ENCODE data around the gene C2orf68. TPM values are rescaled to one million over a fixed set of nuclear protein-coding genes. Genes with fewer than 3 reads are reported as not detected.
A peak's percentile ranks its signal among the peaks of the same experiment; 100 is the strongest.

The C2orf68 gene
- total and polyA plus RNA-seq, 2 of the 13 experiments (the other 11 are each of a cell fraction or from before 2014, with no cell fraction given): 47.1 to 77.4 TPM

DNA sequence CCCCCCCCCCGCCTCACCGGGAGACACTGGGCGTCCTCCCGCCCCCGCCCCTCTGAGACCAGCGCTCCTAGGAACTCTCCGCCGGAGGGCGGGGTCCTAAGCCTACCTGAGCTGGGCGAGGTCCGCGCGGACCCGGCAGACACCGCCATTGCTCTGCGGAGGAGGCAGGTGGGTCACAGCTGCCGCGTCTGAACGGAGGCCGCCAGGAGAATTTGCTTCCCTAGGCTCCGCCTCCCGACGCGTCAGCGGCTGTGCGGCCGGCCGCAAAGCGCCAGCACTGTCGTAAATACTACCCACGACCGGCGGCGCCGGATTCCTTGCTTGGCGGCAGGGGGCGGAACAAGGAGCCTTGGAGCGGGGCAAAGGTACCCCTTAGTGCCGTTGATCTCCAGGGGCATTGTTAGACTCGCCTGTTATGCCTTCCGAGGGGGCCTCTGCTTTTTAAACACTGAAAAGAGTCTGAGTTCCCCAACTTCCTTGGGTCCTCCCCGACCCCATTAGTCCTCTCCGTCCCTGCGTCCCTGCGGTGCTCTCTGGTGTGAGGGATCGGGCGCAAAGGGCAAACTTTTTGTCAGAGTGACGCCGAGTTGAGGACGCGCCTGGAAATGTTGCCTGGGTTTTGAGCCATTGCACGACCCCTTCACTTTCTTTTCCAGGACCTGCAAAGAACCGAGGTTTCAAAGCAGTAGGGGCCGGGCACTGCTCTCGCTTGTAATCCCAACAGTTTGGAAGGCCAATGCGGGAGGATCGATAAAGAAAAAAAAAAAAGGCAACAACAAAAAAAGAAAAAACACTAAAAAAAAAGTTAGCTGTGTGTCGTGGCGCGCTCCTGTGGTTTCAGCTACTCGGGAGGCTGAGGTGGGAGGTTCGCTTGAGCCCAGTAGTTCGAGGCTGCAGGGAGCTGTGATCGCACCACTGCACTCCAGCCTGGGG lies 50.3 kb downstream of the C2orf68 start, which contains the start of gene GGCX (continued):
- TF ChIP-seq, protein P1, sequence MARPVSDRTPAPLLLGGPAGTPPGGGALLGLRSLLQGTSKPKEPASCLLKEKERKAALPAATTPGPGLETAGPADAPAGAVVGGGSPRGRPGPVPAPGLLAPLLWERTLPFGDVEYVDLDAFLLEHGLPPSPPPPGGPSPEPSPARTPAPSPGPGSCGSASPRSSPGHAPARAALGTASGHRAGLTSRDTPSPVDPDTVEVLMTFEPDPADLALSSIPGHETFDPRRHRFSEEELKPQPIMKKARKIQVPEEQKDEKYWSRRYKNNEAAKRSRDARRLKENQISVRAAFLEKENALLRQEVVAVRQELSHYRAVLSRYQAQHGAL (CRISPR knock-in tag; IDR thresholded peaks at IDR 0.05; ENCODE audit: not compliant biosample characterization): no peak
- peak; percentile 95 for TF ChIP-seq HDAC1 (CRISPR knock-in tag; IDR thresholded peaks at IDR 0.05)
- peak; percentile 69; the same call in 1 of the 2 replicates for TF ChIP-seq TSC22D2 (CRISPR knock-in tag; IDR thresholded peaks at IDR 0.05; ENCODE audit: borderline replicate concordance)
- no peak; the same call in 1 of the 2 replicates for TF ChIP-seq ZSCAN21 (CRISPR knock-in tag; IDR thresholded peaks at IDR 0.05; ENCODE audit: borderline replicate concordance)
- TF ChIP-seq SCMH1 (CRISPR knock-in tag; IDR thresholded peaks at IDR 0.05; ENCODE audit: borderline replicate concordance): no peak
- peak; percentile 89; the same call in 1 of the 2 replicates for TF ChIP-seq REPIN1 (CRISPR knock-in tag; IDR thresholded peaks at IDR 0.05; ENCODE audit: borderline replicate concordance, low read depth)
- TF ChIP-seq, protein P2, sequence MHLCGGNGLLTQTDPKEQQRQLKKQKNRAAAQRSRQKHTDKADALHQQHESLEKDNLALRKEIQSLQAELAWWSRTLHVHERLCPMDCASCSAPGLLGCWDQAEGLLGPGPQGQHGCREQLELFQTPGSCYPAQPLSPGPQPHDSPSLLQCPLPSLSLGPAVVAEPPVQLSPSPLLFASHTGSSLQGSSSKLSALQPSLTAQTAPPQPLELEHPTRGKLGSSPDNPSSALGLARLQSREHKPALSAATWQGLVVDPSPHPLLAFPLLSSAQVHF (CRISPR knock-in tag; IDR thresholded peaks at IDR 0.05): no peak
- TF ChIP-seq ZNF660 (CRISPR knock-in tag; IDR thresholded peaks at IDR 0.05; ENCODE audit: borderline replicate concordance, low read depth): no peak
- TF ChIP-seq, protein P3, sequence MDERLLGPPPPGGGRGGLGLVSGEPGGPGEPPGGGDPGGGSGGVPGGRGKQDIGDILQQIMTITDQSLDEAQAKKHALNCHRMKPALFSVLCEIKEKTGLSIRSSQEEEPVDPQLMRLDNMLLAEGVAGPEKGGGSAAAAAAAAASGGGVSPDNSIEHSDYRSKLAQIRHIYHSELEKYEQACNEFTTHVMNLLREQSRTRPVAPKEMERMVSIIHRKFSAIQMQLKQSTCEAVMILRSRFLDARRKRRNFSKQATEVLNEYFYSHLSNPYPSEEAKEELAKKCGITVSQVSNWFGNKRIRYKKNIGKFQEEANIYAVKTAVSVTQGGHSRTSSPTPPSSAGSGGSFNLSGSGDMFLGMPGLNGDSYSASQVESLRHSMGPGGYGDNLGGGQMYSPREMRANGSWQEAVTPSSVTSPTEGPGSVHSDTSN (CRISPR knock-in tag; IDR thresholded peaks at IDR 0.05): no peak
- TF ChIP-seq, protein P4, sequence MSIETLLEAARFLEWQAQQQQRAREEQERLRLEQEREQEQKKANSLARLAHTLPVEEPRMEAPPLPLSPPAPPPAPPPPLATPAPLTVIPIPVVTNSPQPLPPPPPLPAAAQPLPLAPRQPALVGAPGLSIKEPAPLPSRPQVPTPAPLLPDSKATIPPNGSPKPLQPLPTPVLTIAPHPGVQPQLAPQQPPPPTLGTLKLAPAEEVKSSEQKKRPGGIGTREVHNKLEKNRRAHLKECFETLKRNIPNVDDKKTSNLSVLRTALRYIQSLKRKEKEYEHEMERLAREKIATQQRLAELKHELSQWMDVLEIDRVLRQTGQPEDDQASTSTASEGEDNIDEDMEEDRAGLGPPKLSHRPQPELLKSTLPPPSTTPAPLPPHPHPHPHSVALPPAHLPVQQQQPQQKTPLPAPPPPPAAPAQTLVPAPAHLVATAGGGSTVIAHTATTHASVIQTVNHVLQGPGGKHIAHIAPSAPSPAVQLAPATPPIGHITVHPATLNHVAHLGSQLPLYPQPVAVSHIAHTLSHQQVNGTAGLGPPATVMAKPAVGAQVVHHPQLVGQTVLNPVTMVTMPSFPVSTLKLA (IDR thresholded peaks at IDR 0.05): no peak
- TF ChIP-seq TBX3 (IDR thresholded peaks at IDR 0.05; ENCODE audit: borderline replicate concordance): peak; percentile 39; the same call in 1 of the 2 replicates
- peak; percentile 80 for TF ChIP-seq ZNF501 (CRISPR knock-in tag; IDR thresholded peaks at IDR 0.05)
- no peak for TF ChIP-seq JUNB (CRISPR knock-in tag; IDR thresholded peaks at IDR 0.05; ENCODE audit: borderline replicate concordance)
- TF ChIP-seq ARHGAP35 (CRISPR knock-in tag; IDR thresholded peaks at IDR 0.05; ENCODE audit: borderline replicate concordance): 0 out of 2 replicates have a peak, but pooled peaks have one; percentile 76
- peak; percentile 95 for TF ChIP-seq ZNF598 (CRISPR knock-in tag; IDR thresholded peaks at IDR 0.05; ENCODE audit: borderline replicate concordance)
- TF ChIP-seq RFXAP (CRISPR knock-in tag; IDR thresholded peaks at IDR 0.05; ENCODE audit: borderline replicate concordance): peak; percentile 20; the same call in 1 of the 2 replicates
- no peak for TF ChIP-seq BRCA1 (CRISPR knock-in tag; IDR thresholded peaks at IDR 0.05)
- TF ChIP-seq KLF6 (CRISPR knock-in tag; IDR thresholded peaks at IDR 0.05): peak; percentile 94
- TF ChIP-seq, protein P5, sequence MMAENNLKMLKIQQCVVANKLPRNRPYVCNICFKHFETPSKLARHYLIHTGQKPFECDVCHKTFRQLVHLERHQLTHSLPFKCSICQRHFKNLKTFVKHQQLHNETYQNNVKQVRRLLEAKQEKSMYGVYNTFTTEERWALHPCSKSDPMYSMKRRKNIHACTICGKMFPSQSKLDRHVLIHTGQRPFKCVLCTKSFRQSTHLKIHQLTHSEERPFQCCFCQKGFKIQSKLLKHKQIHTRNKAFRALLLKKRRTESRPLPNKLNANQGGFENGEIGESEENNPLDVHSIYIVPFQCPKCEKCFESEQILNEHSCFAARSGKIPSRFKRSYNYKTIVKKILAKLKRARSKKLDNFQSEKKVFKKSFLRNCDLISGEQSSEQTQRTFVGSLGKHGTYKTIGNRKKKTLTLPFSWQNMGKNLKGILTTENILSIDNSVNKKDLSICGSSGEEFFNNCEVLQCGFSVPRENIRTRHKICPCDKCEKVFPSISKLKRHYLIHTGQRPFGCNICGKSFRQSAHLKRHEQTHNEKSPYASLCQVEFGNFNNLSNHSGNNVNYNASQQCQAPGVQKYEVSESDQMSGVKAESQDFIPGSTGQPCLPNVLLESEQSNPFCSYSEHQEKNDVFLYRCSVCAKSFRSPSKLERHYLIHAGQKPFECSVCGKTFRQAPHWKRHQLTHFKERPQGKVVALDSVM (CRISPR knock-in tag; IDR thresholded peaks at IDR 0.05): peak; percentile 82
- peak; percentile 97 for TF ChIP-seq ZNF605 (CRISPR knock-in tag; IDR thresholded peaks at IDR 0.05)
- no peak for TF ChIP-seq ZNF672 (CRISPR knock-in tag; IDR thresholded peaks at IDR 0.05)
- TF ChIP-seq, protein P6, sequence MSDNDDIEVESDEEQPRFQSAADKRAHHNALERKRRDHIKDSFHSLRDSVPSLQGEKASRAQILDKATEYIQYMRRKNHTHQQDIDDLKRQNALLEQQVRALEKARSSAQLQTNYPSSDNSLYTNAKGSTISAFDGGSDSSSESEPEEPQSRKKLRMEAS (IDR thresholded peaks at IDR 0.05): peak; percentile 73; the same call in 1 of the 2 replicates
